ENCODE measurements around the gene MICAL3. TPM values are rescaled to one million over a fixed set of nuclear protein-coding genes. Genes with fewer than 3 reads are reported as not detected.

MICAL3 gene
- total RNA-seq, 2 donors from 2014 or later, result 33.6 to 34.0 TPM

DNA sequence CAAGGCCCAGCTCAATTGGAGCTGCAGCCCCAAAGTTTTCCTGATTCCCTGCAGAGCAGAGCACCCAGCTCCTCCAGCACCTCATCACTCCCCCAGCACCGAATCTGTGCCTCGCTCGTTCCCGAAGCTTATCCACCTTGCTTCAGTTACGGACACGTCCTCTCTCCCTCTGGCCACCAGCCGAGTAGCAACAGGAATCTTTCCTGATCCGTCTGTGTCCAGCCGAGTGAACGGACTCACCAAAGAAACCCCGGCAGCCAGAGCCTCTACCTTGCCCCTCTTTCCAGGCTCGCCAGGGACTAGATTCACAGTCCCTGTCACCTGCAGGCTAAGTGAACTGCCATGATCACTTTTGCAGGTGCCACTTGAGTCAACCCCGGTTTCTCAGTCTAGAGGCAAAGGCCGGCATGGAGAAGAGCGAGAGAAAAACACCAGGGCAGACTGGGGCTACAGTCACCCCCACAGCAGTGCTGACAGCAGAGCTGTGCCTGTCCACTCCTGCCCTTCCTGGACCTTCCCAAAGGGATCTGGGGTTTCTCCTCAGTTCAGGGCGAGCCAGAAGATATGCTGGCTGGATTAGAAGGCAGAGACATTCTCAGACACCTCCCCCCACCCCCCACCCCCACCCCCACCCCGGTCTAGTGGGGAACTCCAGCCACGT is 282.4 kb downstream of the MICAL3 start:
- Histone ChIP-seq H3K4me1 (no peaks in the 10 kb centered on the region), H3K27ac (no peak overlapping the region), H3K9me3 (no peaks in the 10 kb centered on the region), H3K36me3 (replicated peaks in 1 of 2; ENCODE audit: insufficient read depth in 1 of 2, low read depth in 2 of 2) (no peaks in the 10 kb centered on the region), H3K27me3 (no peaks in the 10 kb centered on the region), H3K4me3 (no peak overlapping the region)
- ATAC-seq, result no peak
- intact Hi-C loops (cut with DNase I), result no loop called here
- 61% methylated on average over 16 to 18 of the region's 18 CpGs for WGBS, 2 donors
- DNase-seq, result no peak
- TF ChIP-seq, protein P1, sequence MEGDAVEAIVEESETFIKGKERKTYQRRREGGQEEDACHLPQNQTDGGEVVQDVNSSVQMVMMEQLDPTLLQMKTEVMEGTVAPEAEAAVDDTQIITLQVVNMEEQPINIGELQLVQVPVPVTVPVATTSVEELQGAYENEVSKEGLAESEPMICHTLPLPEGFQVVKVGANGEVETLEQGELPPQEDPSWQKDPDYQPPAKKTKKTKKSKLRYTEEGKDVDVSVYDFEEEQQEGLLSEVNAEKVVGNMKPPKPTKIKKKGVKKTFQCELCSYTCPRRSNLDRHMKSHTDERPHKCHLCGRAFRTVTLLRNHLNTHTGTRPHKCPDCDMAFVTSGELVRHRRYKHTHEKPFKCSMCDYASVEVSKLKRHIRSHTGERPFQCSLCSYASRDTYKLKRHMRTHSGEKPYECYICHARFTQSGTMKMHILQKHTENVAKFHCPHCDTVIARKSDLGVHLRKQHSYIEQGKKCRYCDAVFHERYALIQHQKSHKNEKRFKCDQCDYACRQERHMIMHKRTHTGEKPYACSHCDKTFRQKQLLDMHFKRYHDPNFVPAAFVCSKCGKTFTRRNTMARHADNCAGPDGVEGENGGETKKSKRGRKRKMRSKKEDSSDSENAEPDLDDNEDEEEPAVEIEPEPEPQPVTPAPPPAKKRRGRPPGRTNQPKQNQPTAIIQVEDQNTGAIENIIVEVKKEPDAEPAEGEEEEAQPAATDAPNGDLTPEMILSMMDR (IDR thresholded peaks at IDR 0.05), result no peak
- TF ChIP-seq POLR2A (IDR thresholded peaks at IDR 0.05), result no peak

DNA sequence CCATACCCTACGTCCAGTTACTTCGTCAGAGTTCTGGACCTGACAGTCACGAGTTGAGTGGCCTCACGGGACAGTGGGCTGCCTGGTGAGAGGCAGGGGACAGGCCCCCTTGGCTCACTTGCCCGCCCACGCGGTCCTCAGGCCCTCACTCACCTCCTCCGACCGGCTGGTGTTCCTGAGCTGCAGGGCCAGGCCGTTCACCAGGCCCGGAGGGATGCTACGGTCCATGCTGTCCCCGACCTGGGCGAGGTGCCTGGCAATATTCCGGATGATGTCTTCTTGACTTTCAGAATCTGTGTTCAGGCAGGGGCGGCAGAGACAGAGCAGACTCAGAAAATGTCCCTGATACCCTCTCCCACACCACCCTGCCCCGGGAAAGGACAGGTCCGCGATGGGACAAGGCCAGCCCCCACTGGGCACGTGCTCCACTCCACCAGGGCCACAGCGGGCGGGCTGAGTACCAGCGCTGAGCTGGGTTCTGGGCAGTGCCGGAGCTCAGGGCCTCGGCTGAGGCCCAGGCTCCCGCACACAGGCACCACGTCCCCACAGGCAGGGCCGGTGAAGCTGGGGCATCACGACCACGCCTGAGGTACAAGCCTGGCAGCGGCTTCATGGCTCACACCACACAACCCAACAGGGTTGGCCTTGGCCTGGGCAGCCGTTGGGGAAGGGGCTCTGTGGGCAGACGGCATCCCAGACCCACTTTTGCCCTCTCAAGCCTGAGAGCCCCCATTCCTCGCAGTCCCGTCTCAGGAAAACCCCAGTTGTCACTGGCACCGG is 285.0 kb downstream of the MICAL3 start:
- intact Hi-C loops (cut with DNase I), result no loop called here
- no peaks in the 10 kb centered on the region for H3K4me1 ChIP-seq
- H3K4me3 ChIP-seq, result no peak overlapping the region
- no peaks in the 10 kb centered on the region for H3K36me3 ChIP-seq (replicated peaks in 1 of 2; ENCODE audit: insufficient read depth in 1 of 2, low read depth in 2 of 2)
- ATAC-seq (no peak), DNase-seq (no peak)
- WGBS, 2 donors, result 78 to 86% methylated on average over 9 to 36 of the region's 36 CpGs
- TF ChIP-seq, protein P1 (IDR thresholded peaks at IDR 0.05), result no peak
- TF ChIP-seq POLR2A (IDR thresholded peaks at IDR 0.05), result no peak
- no peaks in the 10 kb centered on the region for H3K27me3 ChIP-seq
- H3K27ac ChIP-seq, result no peak overlapping the region
- no peaks in the 10 kb centered on the region for H3K9me3 ChIP-seq

DNA sequence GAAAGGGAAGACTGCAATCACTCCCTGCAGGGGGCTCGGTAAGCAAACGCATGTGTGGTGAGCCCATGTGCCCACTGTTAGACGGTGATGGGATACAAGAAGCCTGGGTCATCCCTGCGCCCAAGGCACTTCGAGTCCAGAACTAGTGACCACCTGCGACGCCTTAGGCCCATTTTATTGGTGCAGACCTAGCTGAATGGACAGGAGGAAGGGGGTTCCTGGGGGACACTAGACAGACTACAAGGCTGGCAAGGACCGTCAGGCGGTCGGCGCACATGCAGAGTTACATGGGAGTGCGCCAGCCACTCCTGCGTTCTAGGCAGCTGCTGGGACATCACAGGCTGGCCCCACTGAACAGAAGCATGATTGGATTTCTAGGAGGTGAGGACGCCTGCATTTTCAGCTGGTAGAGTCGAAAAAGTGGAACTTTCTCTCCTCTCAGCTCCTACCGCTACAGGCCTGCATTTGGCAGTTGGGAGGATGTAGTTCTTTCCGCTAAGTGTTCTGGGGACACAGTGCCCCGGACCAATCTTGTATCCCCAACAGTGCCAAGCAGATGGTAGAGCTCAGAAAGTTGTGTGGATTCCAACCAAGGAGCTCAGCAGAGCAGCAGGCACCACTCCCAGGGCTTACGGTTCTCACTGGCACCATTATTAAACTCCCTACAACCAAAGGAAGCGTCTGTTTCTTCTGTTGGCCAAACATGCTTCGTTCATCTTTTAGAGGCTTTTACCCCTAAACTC is 285.8 kb downstream of the MICAL3 start:
- TF ChIP-seq, protein P1 (IDR thresholded peaks at IDR 0.05), result no peak
- no peak for TF ChIP-seq POLR2A (IDR thresholded peaks at IDR 0.05)

More for the DNA sequence above, 285.8 kb downstream of the MICAL3 start:
- no peaks in the 10 kb centered on the region for H3K4me1 ChIP-seq
- DNase-seq (no peak), ATAC-seq (no peak)
- intact Hi-C loops (cut with DNase I), result no loop called here
- no peak overlapping the region for H3K27ac ChIP-seq
- H3K9me3 ChIP-seq, result no peaks in the 10 kb centered on the region
- peaks cover 0 to 5% of the 10 kb centered on the region in 2 donors for H3K36me3 ChIP-seq (replicated peaks in 1 of 2; ENCODE audit: insufficient read depth in 1 of 2, low read depth in 2 of 2)
- 87 to 89% methylated on average over 21 of the region's 21 CpGs for WGBS, 2 donors
- no peak overlapping the region for H3K4me3 ChIP-seq
- no peaks in the 10 kb centered on the region for H3K27me3 ChIP-seq

MicroRNAs encoded within 50 kb of the gene (microRNA counts, 767-probe panel; counts per million panel counts)
- 0 to 736 counts per million in 2 donors for microRNA hsa-miR-648

Small RNAs within 50 kb of the gene (microRNA-seq; reads per million reads assigned to microRNA genes)
- gene MIR3198-1 (ENCODE audit: borderline number of aligned reads in 2 of 2, borderline replicate concordance in 2 of 2) (0 reads per million in 2 donors), gene MIR648 (ENCODE audit: borderline number of aligned reads in 2 of 2, borderline replicate concordance in 2 of 2) (0 reads per million in 2 donors)

Small RNAs within 50 kb of the gene (small RNA-seq; reads per million reads assigned to genes)
- gene MIR3198-1 (not detected), gene MIR648 (not detected)

Other genes starting within 250 kb of the MICAL3 start
- gene PEX26, start 53.4 kb upstream of the MICAL3 start, total RNA-seq, result 10 to 100 TPM; 11.9 to 57.0 TPM
- 1 to 10 TPM; 5.2 to 8.6 TPM for gene TUBA8, start 86.2 kb upstream of the MICAL3 start, total RNA-seq
- gene USP18, start 125.6 kb upstream of the MICAL3 start, total RNA-seq, result 1 to 10 TPM; 3.6 to 8.6 TPM